Activated CD8-positive, alpha-beta T cell treated with anti-CD3 and anti-CD28 coated beads, Interleukin-2, amount 10 ng/mL, durations not matched to agents 7 days and 5 days (primary cell): ENCODE results near the gene ESF1. TPM values are rescaled to one million over a fixed set of nuclear protein-coding genes. Genes with fewer than 3 reads are reported as not detected.

Experiments used
- ATAC-seq: fragments of 150-1000 bp; cut with Tn5 transposase; one replicate; pipeline ENCODE4 v1.10.0; 2021; ENCODE audit warnings: moderate library complexity
- CTCF ChIA-PET: fragments of 350-600 bp; sonication (Branson Sonifier 250); formaldehyde crosslinking; loops from one replicate; lab custom pipeline; 2021; ENCODE audit warnings: antibody characterized with exemption; lab: Charles Lee
- POLR2A ChIA-PET: fragments of 350-600 bp; sonication (Branson Sonifier 250); formaldehyde crosslinking; loops from one replicate; lab custom pipeline; 2021; ENCODE audit warnings: antibody characterized with exemption; lab: Charles Lee
- DNase-seq: peaks from one replicate; pipeline ENCODE4 v3.0.0-alpha.2; 2020
- H3K27ac Mint-ChIP-seq: one replicate; pipeline ENCODE4 v1.8.0; 2021; ENCODE audit warnings: mild to moderate bottlenecking, mixed read lengths
- H3K27me3 Mint-ChIP-seq: one replicate; pipeline ENCODE4 v1.8.0; 2021; ENCODE audit warnings: low read depth, mixed read lengths
- H3K36me3 Mint-ChIP-seq: one replicate; pipeline ENCODE4 v1.8.0; 2021; ENCODE audit warnings: low read depth, mixed read lengths
- H3K4me1 Mint-ChIP-seq: one replicate; pipeline ENCODE4 v1.8.0; 2021; ENCODE audit warnings: low read depth, mixed read lengths
- H3K4me3 Mint-ChIP-seq: one replicate; pipeline ENCODE4 v1.8.0; 2021; ENCODE audit warnings: mild to moderate bottlenecking, mixed read lengths
- H3K9me3 Mint-ChIP-seq: one replicate; pipeline ENCODE4 v1.8.0; 2022; ENCODE audit warnings: mixed read lengths; ENCODE audit not compliant: insufficient read depth
- total RNA-seq, 2 experiments: library from RNA; stranded (reverse); gene quantifications; one replicate each; pipeline ENCODE4 v1.2.3, GENCODE V29; 2021

Gene ESF1
- total RNA-seq, 2 experiments from 2014 or later, result 13.1 to 13.2 TPM

GRCh38 chr20:13690943-13691342 lies 93.8 kb downstream of the ESF1 start:
- Mint-ChIP-seq H3K27me3 (peaks cover 4% of the 10 kb centered on the region), H3K27ac (no peak overlapping the region), H3K9me3 (no peaks in the 10 kb centered on the region), H3K4me3 (no peak overlapping the region), H3K36me3 (no peaks in the 10 kb centered on the region), H3K4me1 (no peaks in the 10 kb centered on the region)
- no peak for DNase-seq
- ChIA-PET CTCF (no interaction called here), POLR2A (no interaction called here)
- no peak for ATAC-seq

- Mint-ChIP-seq H3K27me3 (peaks cover 6% of the 10 kb centered on the region), H3K4me1 (peaks cover 10% of the 10 kb centered on the region), H3K4me3 (no peak overlapping the region), H3K27ac (no peak overlapping the region), H3K36me3 (no peaks in the 10 kb centered on the region), H3K9me3 (no peaks in the 10 kb centered on the region)
- ATAC-seq (no peak), DNase-seq (no peak)
- ChIA-PET POLR2A (no interaction called here), CTCF (no interaction called here)
Measured at GRCh38 chr20:13687815-13688214, 96.9 kb downstream of the ESF1 start.

GRCh38 chr20:13685623-13686022 lies 99.1 kb downstream of the ESF1 start:
- DNase-seq (no peak), ATAC-seq (no peak)
- H3K4me1 Mint-ChIP-seq, result peaks cover 10% of the 10 kb centered on the region
- peaks cover 6% of the 10 kb centered on the region for H3K27me3 Mint-ChIP-seq
- H3K27ac Mint-ChIP-seq, result no peak overlapping the region
- no peaks in the 10 kb centered on the region for H3K36me3 Mint-ChIP-seq
- H3K4me3 Mint-ChIP-seq, result no peak overlapping the region
- H3K9me3 Mint-ChIP-seq, result no peaks in the 10 kb centered on the region
- POLR2A ChIA-PET, result no interaction called here
- CTCF ChIA-PET, result no interaction called here

GRCh38 chr20:13684566-13685222 lies 100.0 kb downstream of the ESF1 start:
- no peak overlapping the region for H3K4me3 Mint-ChIP-seq
- no peaks in the 10 kb centered on the region for H3K36me3 Mint-ChIP-seq
- no peak for DNase-seq
- POLR2A ChIA-PET, result no interaction called here
- H3K27ac Mint-ChIP-seq, result no peak overlapping the region
- no peaks in the 10 kb centered on the region for H3K9me3 Mint-ChIP-seq
- peaks cover 6% of the 10 kb centered on the region for H3K27me3 Mint-ChIP-seq
- ATAC-seq, result no peak
- H3K4me1 Mint-ChIP-seq, result peaks cover 10% of the 10 kb centered on the region
- CTCF ChIA-PET, result interaction anchor here (1.4 kb wide), 1 partner anchor 13 kb away, joined by 3 read pairs; no protein-coding TSS in a partner anchor

- DNase-seq (no peak), ATAC-seq (no peak)
- H3K4me1 Mint-ChIP-seq, result peaks cover 10% of the 10 kb centered on the region
- H3K9me3 Mint-ChIP-seq, result no peaks in the 10 kb centered on the region
- H3K27me3 Mint-ChIP-seq, result peaks cover 6% of the 10 kb centered on the region
- H3K36me3 Mint-ChIP-seq, result no peaks in the 10 kb centered on the region
- H3K4me3 Mint-ChIP-seq, result no peak overlapping the region
- H3K27ac Mint-ChIP-seq, result no peak overlapping the region
- POLR2A ChIA-PET, result no interaction called here
- CTCF ChIA-PET, result interaction anchor here (1.4 kb wide), 1 partner anchor 12 kb away, joined by 3 read pairs; no protein-coding TSS in a partner anchor
Measured at GRCh38 chr20:13683833-13684232, 100.9 kb downstream of the ESF1 start.

- ATAC-seq, result no peak
- Mint-ChIP-seq H3K4me3 (no peak overlapping the region), H3K36me3 (no peaks in the 10 kb centered on the region), H3K9me3 (no peaks in the 10 kb centered on the region), H3K4me1 (peaks cover 10% of the 10 kb centered on the region), H3K27me3 (peaks cover 9% of the 10 kb centered on the region), H3K27ac (no peak overlapping the region)
- DNase-seq, result no peak
- ChIA-PET CTCF (no interaction called here), POLR2A (no interaction called here)
Measured at GRCh38 chr20:13681248-13682125, 103.2 kb downstream of the ESF1 start.

- Mint-ChIP-seq H3K9me3 (no peaks in the 10 kb centered on the region), H3K4me3 (no peak overlapping the region), H3K27ac (no peak overlapping the region), H3K27me3 (peaks cover 4% of the 10 kb centered on the region), H3K4me1 (no peaks in the 10 kb centered on the region), H3K36me3 (no peaks in the 10 kb centered on the region)
- ATAC-seq (no peak), DNase-seq (no peak)
- POLR2A ChIA-PET, result no interaction called here
- CTCF ChIA-PET, result no interaction called here
Measured at GRCh38 chr20:13678944-13679343, 105.8 kb downstream of the ESF1 start.

GRCh38 chr20:13677241-13677640 lies 107.5 kb downstream of the ESF1 start:
- CTCF ChIA-PET, result no interaction called here
- no peaks in the 10 kb centered on the region for H3K36me3 Mint-ChIP-seq
- peaks cover 4% of the 10 kb centered on the region for H3K27me3 Mint-ChIP-seq
- no peak for DNase-seq
- no peaks in the 10 kb centered on the region for H3K9me3 Mint-ChIP-seq
- no peak for ATAC-seq
- POLR2A ChIA-PET, result no interaction called here
- H3K4me3 Mint-ChIP-seq, result no peak overlapping the region
- no peaks in the 10 kb centered on the region for H3K4me1 Mint-ChIP-seq
- H3K27ac Mint-ChIP-seq, result no peak overlapping the region

GRCh38 chr20:13676682-13677081 lies 108.0 kb downstream of the ESF1 start:
- Mint-ChIP-seq H3K9me3 (no peaks in the 10 kb centered on the region), H3K36me3 (no peaks in the 10 kb centered on the region), H3K4me1 (no peaks in the 10 kb centered on the region), H3K27me3 (peaks cover 4% of the 10 kb centered on the region), H3K4me3 (no peak overlapping the region), H3K27ac (no peak overlapping the region)
- ATAC-seq (no peak), DNase-seq (no peak)
- POLR2A ChIA-PET, result no interaction called here
- CTCF ChIA-PET, result no interaction called here

- H3K4me3 Mint-ChIP-seq, result no peak overlapping the region
Measured at GRCh38 chr20:13672690-13673089, 112.0 kb downstream of the ESF1 start.

GRCh38 chr20:13671916-13672378 lies 112.8 kb downstream of the ESF1 start:
- ATAC-seq (no peak), DNase-seq (no peak)
- Mint-ChIP-seq H3K4me1 (no peaks in the 10 kb centered on the region), H3K4me3 (no peak overlapping the region), H3K27me3 (no peaks in the 10 kb centered on the region), H3K27ac (no peak overlapping the region), H3K9me3 (no peaks in the 10 kb centered on the region), H3K36me3 (no peaks in the 10 kb centered on the region)
- ChIA-PET POLR2A (interaction anchor here (0.7 kb wide), 1 partner anchor 99 kb away, joined by 3 read pairs; no protein-coding TSS in a partner anchor), CTCF (interaction anchor here (1.3 kb wide), 1 partner anchor 13 kb away, joined by 3 read pairs; no protein-coding TSS in a partner anchor)

More at GRCh38 chr20:13672690-13673089, 112.0 kb downstream of the ESF1 start:
- ChIA-PET POLR2A (no interaction called here), CTCF (no interaction called here)
- Mint-ChIP-seq H3K9me3 (no peaks in the 10 kb centered on the region), H3K27ac (no peak overlapping the region), H3K36me3 (no peaks in the 10 kb centered on the region), H3K4me1 (no peaks in the 10 kb centered on the region), H3K27me3 (no peaks in the 10 kb centered on the region)
- no peak for DNase-seq
- no peak for ATAC-seq

GRCh38 chr20:13671512-13671911 lies 113.2 kb downstream of the ESF1 start:
- Mint-ChIP-seq H3K36me3 (no peaks in the 10 kb centered on the region), H3K27me3 (no peaks in the 10 kb centered on the region), H3K4me3 (no peak overlapping the region), H3K4me1 (no peaks in the 10 kb centered on the region), H3K9me3 (no peaks in the 10 kb centered on the region), H3K27ac (no peak overlapping the region)
- POLR2A ChIA-PET, result interaction anchor here (0.7 kb wide), 1 partner anchor 99 kb away, joined by 3 read pairs; no protein-coding TSS in a partner anchor
- ATAC-seq (no peak), DNase-seq (no peak)
- CTCF ChIA-PET, result interaction anchor here (1.3 kb wide), 1 partner anchor 13 kb away, joined by 3 read pairs; no protein-coding TSS in a partner anchor
